GM23338 (cell line): ENCODE data around the gene SEMA4D. TPM values are rescaled to one million over a fixed set of nuclear protein-coding genes. Genes with fewer than 3 reads are reported as not detected.

Experiments used
- ATAC-seq: fragments of 200-7000 bp; cut with Tn5 transposase; 3 replicates; pipeline ENCODE4 v1.9.1; 2020
- DNase-seq: peaks from one replicate; pipeline ENCODE4 v3.0.0-alpha.2; 2015; ENCODE audit warnings: low spot score
- H2AFZ ChIP-seq: fragments of 200-600 bp; sonication (generic); 2 replicates; pipeline ENCODE4 v1.8.0; 2016; ENCODE audit warnings: antibody characterized with exemption, mild to moderate bottlenecking, moderate library complexity
- H3F3A ChIP-seq: fragments of 200-600 bp; sonication (generic); replicated peaks from 2 replicates; pipeline ENCODE4 v1.8.0; 2017; ENCODE audit warnings: antibody characterized with exemption, mixed run types, low read depth
- H3K27ac ChIP-seq: fragments of 200-600 bp; sonication (generic); 2 replicates; pipeline ENCODE4 v1.6.1; 2016; ENCODE audit warnings: low read depth
- H3K27me3 ChIP-seq: fragments of 200-600 bp; sonication (generic); 2 replicates; pipeline ENCODE4 v1.8.0; 2016; ENCODE audit warnings: mild to moderate bottlenecking, mixed run types, moderate library complexity; ENCODE audit not compliant: insufficient read depth
- H3K36me3 ChIP-seq: fragments of 200-600 bp; sonication (generic); 2 replicates; pipeline ENCODE4 v1.8.0; 2016; ENCODE audit warnings: mild to moderate bottlenecking; ENCODE audit not compliant: insufficient read depth
- H3K4me1 ChIP-seq: fragments of 200-600 bp; sonication (generic); 2 replicates; pipeline ENCODE4 v1.8.0; 2016; ENCODE audit warnings: mild to moderate bottlenecking, moderate library complexity; ENCODE audit not compliant: insufficient read depth
- H3K4me2 ChIP-seq: fragments of 200-600 bp; sonication (generic); 2 replicates; pipeline ENCODE4 v1.7.1; 2017; ENCODE audit warnings: mixed run types
- H3K4me3 ChIP-seq: fragments of 200-600 bp; sonication (generic); 2 replicates; pipeline ENCODE4 v1.6.1; 2016; ENCODE audit warnings: mixed run types
- H3K79me2 ChIP-seq: fragments of 200-600 bp; sonication (generic); replicated peaks from 2 replicates; pipeline ENCODE4 v1.8.0; 2017; ENCODE audit warnings: mild to moderate bottlenecking; ENCODE audit not compliant: insufficient read depth
- H3K9me2 ChIP-seq: fragments of 200-600 bp; sonication (generic); 2 replicates; pipeline ENCODE4 v1.8.0; 2017; ENCODE audit not compliant: insufficient read depth
- H4K20me1 ChIP-seq: fragments of 200-600 bp; sonication (generic); replicated peaks from 2 replicates; pipeline ENCODE4 v1.8.0; 2017; ENCODE audit warnings: mild to moderate bottlenecking; ENCODE audit not compliant: insufficient read depth
- H3K27ac Mint-ChIP-seq: 2 replicates; pipeline ENCODE4 v1.8.0; 2020; ENCODE audit warnings: inconsistent platforms, mild to moderate bottlenecking, moderate library complexity, mixed read lengths
- H3K27me3 Mint-ChIP-seq: 3 replicates; pipeline ENCODE4 v1.8.0; 2022; ENCODE audit warnings: low read depth, mild to moderate bottlenecking, moderate library complexity, mixed read lengths, inconsistent platforms; ENCODE audit not compliant: insufficient read depth, poor library complexity
- H3K36me3 Mint-ChIP-seq: 3 replicates; pipeline ENCODE4 v1.8.0; 2021; ENCODE audit warnings: low read depth, mild to moderate bottlenecking, inconsistent platforms, moderate library complexity, mixed read lengths
- H3K4me1 Mint-ChIP-seq: 3 replicates; pipeline ENCODE4 v1.8.0; 2020; ENCODE audit warnings: mild to moderate bottlenecking, inconsistent platforms, mixed read lengths
- H3K4me3 Mint-ChIP-seq: 3 replicates; pipeline ENCODE4 v1.8.0; 2021; ENCODE audit warnings: moderate library complexity, mild to moderate bottlenecking, inconsistent platforms, mixed read lengths
- H3K9me3 Mint-ChIP-seq: 3 replicates; pipeline ENCODE4 v1.8.0; 2020; ENCODE audit warnings: moderate library complexity, mild to moderate bottlenecking, inconsistent platforms, mixed read lengths
- CREB1 ChIP-seq: fragments of 250-450 bp; sonication (Bioruptor Pico); IDR thresholded peaks from 2 replicates; pipeline ENCODE4 v1.5.0; 2020; ENCODE audit warnings: low read depth, mild to moderate bottlenecking, moderate library complexity
- EZH2 ChIP-seq: fragments of 200-600 bp; sonication (generic); IDR thresholded peaks from one replicate; pipeline ENCODE4 v1.8.0; 2017; ENCODE audit warnings: antibody characterized with exemption, mild to moderate bottlenecking, low read depth; ENCODE audit not compliant: unreplicated experiment
- EZH2phosphoT487 ChIP-seq: fragments of 200-600 bp; sonication (generic); IDR thresholded peaks from one replicate; pipeline ENCODE4 v1.8.1; 2018; ENCODE audit warnings: antibody characterized with exemption; ENCODE audit not compliant: unreplicated experiment
- JUNB ChIP-seq: IDR thresholded peaks from one replicate; pipeline ENCODE4 v1.6.1; 2016; ENCODE audit warnings: antibody characterized with exemption; ENCODE audit not compliant: unreplicated experiment
- NANOG ChIP-seq: IDR thresholded peaks from 2 replicates; pipeline ENCODE4 v1.6.1; 2016; ENCODE audit warnings: antibody characterized with exemption, borderline replicate concordance
- POLR2AphosphoS5 ChIP-seq: IDR thresholded peaks from 2 replicates; pipeline ENCODE4 v1.6.1; 2016; ENCODE audit warnings: antibody characterized with exemption, low read depth
- STAT1 ChIP-seq: IDR thresholded peaks from one replicate; pipeline ENCODE4 v1.6.1; 2016; ENCODE audit warnings: antibody characterized with exemption; ENCODE audit not compliant: unreplicated experiment
- ZNF331 ChIP-seq: fragments of 250-450 bp; sonication (Bioruptor Pico); IDR thresholded peaks from 2 replicates; pipeline ENCODE4 v1.5.0; 2020; ENCODE audit warnings: low read depth, mild to moderate bottlenecking, moderate library complexity
- polyA plus RNA-seq: library from polyadenylated mRNA; unstranded; fragments of >200 nt; fragmentation: Nextera tagmentation; extraction: Ambion mirVana; gene quantifications from 2 replicates; pipeline ENCODE4 v1.2.1, GENCODE V29; 2016
- total RNA-seq: library from RNA; depleted of rRNA; stranded (reverse); fragments of >200 nt; shearing (Covaris generic); gene quantifications from 2 replicates; pipeline ENCODE4 v1.2.3, GENCODE V29; 2014
- TF ChIP-seq, protein P1 (sequence below): IDR thresholded peaks from 2 replicates; pipeline ENCODE4 v1.6.1; 2016; ENCODE audit warnings: antibody characterized with exemption
- TF ChIP-seq, protein P2 (sequence below): fragments of 250-450 bp; sonication (Bioruptor Pico); IDR thresholded peaks from 2 replicates; pipeline ENCODE4 v1.5.0; 2020; ENCODE audit warnings: mild to moderate bottlenecking, moderate library complexity

The SEMA4D gene
- total and polyA plus RNA-seq, 2 experiments from 2014 or later, result 19.3 to 63.0 TPM

GRCh38 chr9:89465001-89465451 is 32.9 kb downstream of the SEMA4D start:
- Histone ChIP-seq H3K4me1 (peaks cover 75% of the 10 kb centered on the region), H4K20me1 (peaks cover 5% of the 10 kb centered on the region; the same call in 1 of the 2 replicates), H2AFZ (no peak overlapping the region), H3K79me2 (peaks cover 94% of the 10 kb centered on the region), H3K27ac (no peak overlapping the region), H3F3A (peaks cover 12% of the 10 kb centered on the region), H3K36me3 (no peaks in the 10 kb centered on the region), H3K27me3 (no peaks in the 10 kb centered on the region), H3K4me3 (no peak overlapping the region), H3K4me2 (peak overlapping the region; percentile 51), H3K9me2 (peaks cover 5% of the 10 kb centered on the region; the same call in 1 of the 2 replicates)
- peaks cover 12% of the 10 kb centered on the region for H3K27me3 Mint-ChIP-seq
- H3K27ac Mint-ChIP-seq, result peak overlapping the region; percentile 4; the same call in 1 of the 2 replicates
- H3K4me3 Mint-ChIP-seq, result no peak overlapping the region; the same call in 2 of the 3 replicates
- H3K9me3 Mint-ChIP-seq, result peaks cover 4% of the 10 kb centered on the region; the same call in 2 of the 3 replicates
- peaks cover 79% of the 10 kb centered on the region for H3K4me1 Mint-ChIP-seq
- H3K36me3 Mint-ChIP-seq, result peaks cover 12% of the 10 kb centered on the region; the same call in 2 of the 3 replicates
- ATAC-seq (no peak), DNase-seq (no peak)
- no peak for TF ChIP-seq EZH2
- TF ChIP-seq ZNF331, result no peak
- no peak for TF ChIP-seq EZH2phosphoT487
- no peak for TF ChIP-seq NANOG
- TF ChIP-seq STAT1, result no peak
- TF ChIP-seq, protein P1, sequence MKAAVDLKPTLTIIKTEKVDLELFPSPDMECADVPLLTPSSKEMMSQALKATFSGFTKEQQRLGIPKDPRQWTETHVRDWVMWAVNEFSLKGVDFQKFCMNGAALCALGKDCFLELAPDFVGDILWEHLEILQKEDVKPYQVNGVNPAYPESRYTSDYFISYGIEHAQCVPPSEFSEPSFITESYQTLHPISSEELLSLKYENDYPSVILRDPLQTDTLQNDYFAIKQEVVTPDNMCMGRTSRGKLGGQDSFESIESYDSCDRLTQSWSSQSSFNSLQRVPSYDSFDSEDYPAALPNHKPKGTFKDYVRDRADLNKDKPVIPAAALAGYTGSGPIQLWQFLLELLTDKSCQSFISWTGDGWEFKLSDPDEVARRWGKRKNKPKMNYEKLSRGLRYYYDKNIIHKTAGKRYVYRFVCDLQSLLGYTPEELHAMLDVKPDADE, result no peak

GRCh38 chr9:89464300-89464901 is 33.5 kb downstream of the SEMA4D start:
- H3K9me3 Mint-ChIP-seq, result peaks cover 4% of the 10 kb centered on the region; the same call in 2 of the 3 replicates
- Histone ChIP-seq H4K20me1 (peaks cover 8% of the 10 kb centered on the region; the same call in 1 of the 2 replicates), H2AFZ (no peak overlapping the region), H3K36me3 (no peaks in the 10 kb centered on the region), H3K4me2 (peak overlapping the region; percentile 51; the same call in 1 of the 2 replicates), H3K4me1 (peaks cover 74% of the 10 kb centered on the region), H3K79me2 (peaks cover 94% of the 10 kb centered on the region), H3F3A (peaks cover 12% of the 10 kb centered on the region), H3K27ac (no peak overlapping the region), H3K27me3 (no peaks in the 10 kb centered on the region), H3K4me3 (no peak overlapping the region), H3K9me2 (peaks cover 5% of the 10 kb centered on the region; the same call in 1 of the 2 replicates)
- ATAC-seq, result no peak
- H3K4me1 Mint-ChIP-seq, result peaks cover 79% of the 10 kb centered on the region
- peaks cover 12% of the 10 kb centered on the region; the same call in 2 of the 3 replicates for H3K36me3 Mint-ChIP-seq
- no peak overlapping the region for H3K4me3 Mint-ChIP-seq
- H3K27ac Mint-ChIP-seq, result peak overlapping the region; percentile 82; the same call in 1 of the 2 replicates
- DNase-seq, result no peak
- peaks cover 13% of the 10 kb centered on the region for H3K27me3 Mint-ChIP-seq
- TF ChIP-seq STAT1 (no peak), CREB1 (no peak), JUNB (no peak), POLR2AphosphoS5 (no peak), EZH2 (no peak), EZH2phosphoT487 (no peak)
- TF ChIP-seq, protein P1, result no peak
- TF ChIP-seq, protein P2, sequence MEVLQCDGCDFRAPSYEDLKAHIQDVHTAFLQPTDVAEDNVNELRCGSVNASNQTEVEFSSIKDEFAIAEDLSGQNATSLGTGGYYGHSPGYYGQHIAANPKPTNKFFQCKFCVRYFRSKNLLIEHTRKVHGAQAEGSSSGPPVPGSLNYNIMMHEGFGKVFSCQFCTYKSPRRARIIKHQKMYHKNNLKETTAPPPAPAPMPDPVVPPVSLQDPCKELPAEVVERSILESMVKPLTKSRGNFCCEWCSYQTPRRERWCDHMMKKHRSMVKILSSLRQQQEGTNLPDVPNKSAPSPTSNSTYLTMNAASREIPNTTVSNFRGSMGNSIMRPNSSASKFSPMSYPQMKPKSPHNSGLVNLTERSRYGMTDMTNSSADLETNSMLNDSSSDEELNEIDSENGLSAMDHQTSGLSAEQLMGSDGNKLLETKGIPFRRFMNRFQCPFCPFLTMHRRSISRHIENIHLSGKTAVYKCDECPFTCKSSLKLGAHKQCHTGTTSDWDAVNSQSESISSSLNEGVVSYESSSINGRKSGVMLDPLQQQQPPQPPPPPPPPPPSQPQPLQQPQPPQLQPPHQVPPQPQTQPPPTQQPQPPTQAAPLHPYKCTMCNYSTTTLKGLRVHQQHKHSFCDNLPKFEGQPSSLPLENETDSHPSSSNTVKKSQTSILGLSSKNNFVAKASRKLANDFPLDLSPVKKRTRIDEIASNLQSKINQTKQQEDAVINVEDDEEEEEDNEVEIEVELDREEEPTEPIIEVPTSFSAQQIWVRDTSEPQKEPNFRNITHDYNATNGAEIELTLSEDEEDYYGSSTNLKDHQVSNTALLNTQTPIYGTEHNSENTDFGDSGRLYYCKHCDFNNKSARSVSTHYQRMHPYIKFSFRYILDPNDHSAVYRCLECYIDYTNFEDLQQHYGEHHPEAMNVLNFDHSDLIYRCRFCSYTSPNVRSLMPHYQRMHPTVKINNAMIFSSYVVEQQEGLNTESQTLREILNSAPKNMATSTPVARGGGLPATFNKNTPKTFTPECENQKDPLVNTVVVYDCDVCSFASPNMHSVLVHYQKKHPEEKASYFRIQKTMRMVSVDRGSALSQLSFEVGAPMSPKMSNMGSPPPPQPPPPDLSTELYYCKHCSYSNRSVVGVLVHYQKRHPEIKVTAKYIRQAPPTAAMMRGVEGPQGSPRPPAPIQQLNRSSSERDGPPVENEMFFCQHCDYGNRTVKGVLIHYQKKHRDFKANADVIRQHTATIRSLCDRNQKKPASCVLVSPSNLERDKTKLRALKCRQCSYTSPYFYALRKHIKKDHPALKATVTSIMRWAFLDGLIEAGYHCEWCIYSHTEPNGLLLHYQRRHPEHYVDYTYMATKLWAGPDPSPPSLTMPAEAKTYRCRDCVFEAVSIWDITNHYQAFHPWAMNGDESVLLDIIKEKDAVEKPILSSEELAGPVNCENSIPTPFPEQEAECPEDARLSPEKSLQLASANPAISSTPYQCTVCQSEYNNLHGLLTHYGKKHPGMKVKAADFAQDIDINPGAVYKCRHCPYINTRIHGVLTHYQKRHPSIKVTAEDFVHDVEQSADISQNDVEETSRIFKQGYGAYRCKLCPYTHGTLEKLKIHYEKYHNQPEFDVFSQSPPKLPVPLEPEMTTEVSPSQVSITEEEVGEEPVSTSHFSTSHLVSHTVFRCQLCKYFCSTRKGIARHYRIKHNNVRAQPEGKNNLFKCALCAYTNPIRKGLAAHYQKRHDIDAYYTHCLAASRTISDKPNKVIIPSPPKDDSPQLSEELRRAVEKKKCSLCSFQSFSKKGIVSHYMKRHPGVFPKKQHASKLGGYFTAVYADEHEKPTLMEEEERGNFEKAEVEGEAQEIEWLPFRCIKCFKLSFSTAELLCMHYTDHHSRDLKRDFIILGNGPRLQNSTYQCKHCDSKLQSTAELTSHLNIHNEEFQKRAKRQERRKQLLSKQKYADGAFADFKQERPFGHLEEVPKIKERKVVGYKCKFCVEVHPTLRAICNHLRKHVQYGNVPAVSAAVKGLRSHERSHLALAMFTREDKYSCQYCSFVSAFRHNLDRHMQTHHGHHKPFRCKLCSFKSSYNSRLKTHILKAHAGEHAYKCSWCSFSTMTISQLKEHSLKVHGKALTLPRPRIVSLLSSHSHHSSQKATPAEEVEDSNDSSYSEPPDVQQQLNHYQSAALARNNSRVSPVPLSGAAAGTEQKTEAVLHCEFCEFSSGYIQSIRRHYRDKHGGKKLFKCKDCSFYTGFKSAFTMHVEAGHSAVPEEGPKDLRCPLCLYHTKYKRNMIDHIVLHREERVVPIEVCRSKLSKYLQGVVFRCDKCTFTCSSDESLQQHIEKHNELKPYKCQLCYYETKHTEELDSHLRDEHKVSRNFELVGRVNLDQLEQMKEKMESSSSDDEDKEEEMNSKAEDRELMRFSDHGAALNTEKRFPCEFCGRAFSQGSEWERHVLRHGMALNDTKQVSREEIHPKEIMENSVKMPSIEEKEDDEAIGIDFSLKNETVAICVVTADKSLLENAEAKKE (CRISPR knock-in tag), result no peak
